Keratinocyte (primary cell): Measurements from ENCODE around the gene EPHA3. TPM values are rescaled to one million over a fixed set of nuclear protein-coding genes. Genes with fewer than 3 reads are reported as not detected.

Source experiments
- DNase-seq: peaks from one replicate; pipeline ENCODE4 v3.0.0-alpha.2; 2011; ENCODE audit warnings: low read depth, missing footprints, low spot score
- FAIRE-seq: peaks from 2 replicates; lab custom pipeline; 2011; peaks lifted over from hg19 to GRCh38; lab: Jason Lieb, UNC
- H2AFZ ChIP-seq: 2 replicates; pipeline ENCODE4 v1.6.0; 2012; ENCODE audit warnings: low read length, control low read depth, inconsistent platforms; ENCODE audit not compliant: control insufficient read depth
- H3K27ac ChIP-seq: 2 replicates; pipeline ENCODE4 v1.5.1; 2011; ENCODE audit warnings: low read length; ENCODE audit not compliant: control insufficient read depth, insufficient read depth
- H3K27me3 ChIP-seq: 3 replicates; pipeline ENCODE4 v1.6.0; 2011; ENCODE audit warnings: low read length; ENCODE audit not compliant: control insufficient read depth, insufficient read depth; ENCODE audit errors: extremely low read depth
- H3K36me3 ChIP-seq, 2 experiments: 2 replicates in 1 of 2; 3 replicates in 1 of 2; pipeline ENCODE4 v1.5.1; 2011; ENCODE audit warnings: low read length in 2 of 2, mild to moderate bottlenecking in 1 of 2; ENCODE audit not compliant: control insufficient read depth in 2 of 2, insufficient read depth in 2 of 2; ENCODE audit errors: extremely low read depth in 1 of 2
- H3K4me1 ChIP-seq: 3 replicates; pipeline ENCODE4 v1.5.1; 2011; ENCODE audit warnings: low read length; ENCODE audit not compliant: control insufficient read depth, insufficient read depth; ENCODE audit errors: extremely low read depth
- H3K4me2 ChIP-seq: 3 replicates; pipeline ENCODE4 v1.6.0; 2011; ENCODE audit warnings: low read depth, low read length; ENCODE audit not compliant: control insufficient read depth, insufficient read depth; ENCODE audit errors: extremely low read depth
- H3K4me3 ChIP-seq, 3 experiments: fragments of 200-600 bp in 1 of 3; sonication (generic) in 1 of 3; 2 replicates in 2 of 3; 3 replicates in 1 of 3; pipeline ENCODE4 v1.5.1; 2011 to 2016; ENCODE audit warnings: low read length in 3 of 3, mild to moderate bottlenecking in 3 of 3, control low read depth in 2 of 3, inconsistent platforms in 1 of 3, low read depth in 1 of 3, mixed read lengths in 1 of 3, mixed run types in 1 of 3, moderate library complexity in 1 of 3; ENCODE audit not compliant: control insufficient read depth in 2 of 3, insufficient read depth in 2 of 3; ENCODE audit errors: extremely low read depth in 1 of 3
- H3K79me2 ChIP-seq: 2 replicates; pipeline ENCODE4 v1.6.0; 2012; ENCODE audit warnings: low read length; ENCODE audit not compliant: control insufficient read depth, insufficient read depth
- H3K9ac ChIP-seq: 3 replicates; pipeline ENCODE4 v1.6.0; 2011; ENCODE audit warnings: low read length; ENCODE audit not compliant: control insufficient read depth, insufficient read depth; ENCODE audit errors: extremely low read depth
- H3K9me1 ChIP-seq: 3 replicates; pipeline ENCODE4 v1.6.0; 2011; ENCODE audit warnings: low read length; ENCODE audit not compliant: control insufficient read depth, insufficient read depth; ENCODE audit errors: extremely low read depth
- H3K9me3 ChIP-seq: 2 replicates; pipeline ENCODE4 v1.5.1; 2012; ENCODE audit warnings: low read depth, low read length; ENCODE audit not compliant: control insufficient read depth
- H4K20me1 ChIP-seq: 3 replicates; pipeline ENCODE4 v1.6.0; 2011; ENCODE audit warnings: low read length; ENCODE audit not compliant: control insufficient read depth, insufficient read depth; ENCODE audit errors: extremely low read depth
- CTCF ChIP-seq, 3 experiments: IDR thresholded peaks in 1 of 3; conservative IDR thresholded peaks in 1 of 3; optimal IDR thresholded peaks in 1 of 3; 2 replicates in 2 of 3; 3 replicates in 1 of 3; pipeline versions ENCODE3 to v1.5.1; 2011; ENCODE audit warnings: low read length in 3 of 3, mild to moderate bottlenecking in 3 of 3, moderate library complexity in 2 of 3, control low read depth in 1 of 3, inconsistent platforms in 1 of 3; ENCODE audit not compliant: insufficient read depth in 2 of 3; ENCODE audit errors: extremely low read depth in 1 of 3
- EZH2 ChIP-seq: IDR thresholded peaks from one replicate; pipeline ENCODE4 v1.6.1; 2012; ENCODE audit warnings: inconsistent platforms, mild to moderate bottlenecking, low read length, moderate library complexity
- dilution Hi-C: fragments of 300-500 bp; cut with MboI; formaldehyde crosslinking; loops from one replicate; pipeline ENCODE4 v1.7.0; 2020; ENCODE audit warnings: low sequenced_read_pairs; ENCODE audit not compliant: extremely low pct_ligation_motif_present
- polyA plus RNA-seq, 5 experiments: library from polyadenylated mRNA; depleted of rRNA in 3 of 5; stranded (reverse) in 3 of 5; stranded (forward) in 1 of 5; unstranded in 1 of 5; fragments of >200 nt; gene quantifications; 1 replicate in 1 of 5; 2 replicates in 3 of 5; 3 replicates in 1 of 5; pipeline versions ENCODE4 v1.2.1 to v1.2.3, GENCODE V29; 2011 to 2012; ENCODE audit warnings: missing spikeins in 2 of 5, low read depth in 1 of 5, low replicate concordance in 1 of 5

Gene EPHA3
- polyA plus RNA-seq, 1 donor (not counting 4 experiments of a cell fraction or from before 2014, with no cell fraction given): 0.13 TPM

- H3K4me1 ChIP-seq: no peaks in the 10 kb centered on the region
- no peaks in the 10 kb centered on the region for H3K79me2 ChIP-seq
- FAIRE-seq (no peak), DNase-seq (no peak)
- H3K36me3 ChIP-seq: no peaks in the 10 kb centered on the region
- H3K4me2 ChIP-seq: no peak overlapping the region
- TF ChIP-seq EZH2 (no peak), CTCF (optimal IDR thresholded peaks at IDR 0.05 in 1 of 3, IDR thresholded peaks at IDR 0.05 in 1 of 3, conservative IDR thresholded peaks at IDR 0.05 in 1 of 3; ENCODE audit: extremely low read depth in 1 of 3, insufficient read depth in 2 of 3, low read length in 3 of 3) (no peak)
- no peaks in the 10 kb centered on the region for H3K9me1 ChIP-seq
- H3K9ac ChIP-seq: no peak overlapping the region
- no peaks in the 10 kb centered on the region for H3K9me3 ChIP-seq
- H3K4me3 ChIP-seq: no peak overlapping the region
- H3K27ac ChIP-seq: no peak overlapping the region
- no peaks in the 10 kb centered on the region for H3K27me3 ChIP-seq
- H4K20me1 ChIP-seq: no peaks in the 10 kb centered on the region
- dilution Hi-C loops: no loop called here
- H2AFZ ChIP-seq: no peak overlapping the region
Observed at GRCh38 chr3:89335693-89336092, 228.3 kb downstream of the EPHA3 start.

- H3K79me2 ChIP-seq: no peaks in the 10 kb centered on the region
- no peaks in the 10 kb centered on the region for H3K9me1 ChIP-seq
- H3K4me3 ChIP-seq: no peak overlapping the region
- no peak overlapping the region for H3K9ac ChIP-seq
- no peaks in the 10 kb centered on the region for H4K20me1 ChIP-seq
- H3K4me1 ChIP-seq: no peaks in the 10 kb centered on the region
- DNase-seq: no peak
- H3K4me2 ChIP-seq: no peak overlapping the region
- H3K36me3 ChIP-seq: no peaks in the 10 kb centered on the region
- dilution Hi-C loops: no loop called here
- no peak overlapping the region for H2AFZ ChIP-seq
- no peaks in the 10 kb centered on the region for H3K27me3 ChIP-seq
- no peak overlapping the region for H3K27ac ChIP-seq
- no peak for FAIRE-seq
- TF ChIP-seq CTCF (optimal IDR thresholded peaks at IDR 0.05 in 1 of 3, IDR thresholded peaks at IDR 0.05 in 1 of 3, conservative IDR thresholded peaks at IDR 0.05 in 1 of 3; ENCODE audit: extremely low read depth in 1 of 3, insufficient read depth in 2 of 3, low read length in 3 of 3) (no peak), EZH2 (no peak)
- no peaks in the 10 kb centered on the region for H3K9me3 ChIP-seq
Observed at GRCh38 chr3:89340408-89340807, 233.0 kb downstream of the EPHA3 start.
